ENCODE results near the gene SLC48A1.

SLC48A1 gene

DNA sequence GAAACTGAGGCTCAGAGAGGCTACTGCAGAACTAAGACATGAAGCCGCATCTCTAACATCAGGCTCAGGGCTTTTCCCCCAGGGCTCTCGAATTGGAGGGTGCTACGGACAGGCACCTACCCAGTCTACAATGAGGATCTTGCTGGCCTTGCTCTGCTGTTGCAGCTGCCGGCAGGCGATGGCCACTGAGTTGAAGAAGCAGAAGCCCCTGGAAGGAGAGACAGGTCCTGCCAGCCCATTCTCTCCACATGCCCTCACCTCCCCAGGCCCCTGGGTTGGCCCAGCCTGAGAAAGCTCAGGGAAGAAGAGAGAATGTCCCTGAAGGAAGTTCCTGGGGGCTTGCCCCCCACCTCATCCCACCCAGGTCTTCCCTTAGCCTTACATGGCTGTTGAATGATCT is 16.1 kb downstream of the SLC48A1 start:
- in situ Hi-C loops (cut with HindIII; ENCODE audit: low sequenced_read_pairs), result no loop called here

- in situ Hi-C loops (cut with HindIII; ENCODE audit: low sequenced_read_pairs), result no loop called here
These were observed 16.9 kb downstream of the SLC48A1 start for GRCh38 chr12:47789712-47790489.

- in situ Hi-C loops (cut with HindIII; ENCODE audit: low sequenced_read_pairs), result no loop called here
These were observed 17.8 kb downstream of the SLC48A1 start for GRCh38 chr12:47790676-47791350.

GRCh38 chr12:47791351-47791746 is 18.3 kb downstream of the SLC48A1 start:
- in situ Hi-C loops (cut with HindIII; ENCODE audit: low sequenced_read_pairs), result no loop called here

DNA sequence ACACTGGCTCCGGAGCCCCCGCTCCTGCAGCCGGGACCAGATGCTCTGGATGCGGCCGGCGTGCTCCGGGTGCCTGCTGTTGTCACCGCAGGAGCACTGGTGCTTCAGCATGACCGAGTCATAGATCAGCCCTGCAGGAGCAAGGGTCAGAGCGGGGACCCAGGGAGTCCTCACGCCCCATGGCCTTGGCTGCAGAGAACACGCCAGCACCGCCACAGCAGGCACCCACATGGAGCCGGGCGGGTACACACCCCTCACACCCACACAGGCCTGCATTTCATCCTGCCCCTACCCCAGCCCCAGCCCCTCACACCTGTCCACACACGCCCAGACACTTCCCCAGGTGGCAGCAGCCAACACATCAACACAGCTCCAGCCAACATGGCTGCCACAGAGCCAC is 18.8 kb downstream of the SLC48A1 start:
- in situ Hi-C loops (cut with HindIII; ENCODE audit: low sequenced_read_pairs), result no loop called here

DNA sequence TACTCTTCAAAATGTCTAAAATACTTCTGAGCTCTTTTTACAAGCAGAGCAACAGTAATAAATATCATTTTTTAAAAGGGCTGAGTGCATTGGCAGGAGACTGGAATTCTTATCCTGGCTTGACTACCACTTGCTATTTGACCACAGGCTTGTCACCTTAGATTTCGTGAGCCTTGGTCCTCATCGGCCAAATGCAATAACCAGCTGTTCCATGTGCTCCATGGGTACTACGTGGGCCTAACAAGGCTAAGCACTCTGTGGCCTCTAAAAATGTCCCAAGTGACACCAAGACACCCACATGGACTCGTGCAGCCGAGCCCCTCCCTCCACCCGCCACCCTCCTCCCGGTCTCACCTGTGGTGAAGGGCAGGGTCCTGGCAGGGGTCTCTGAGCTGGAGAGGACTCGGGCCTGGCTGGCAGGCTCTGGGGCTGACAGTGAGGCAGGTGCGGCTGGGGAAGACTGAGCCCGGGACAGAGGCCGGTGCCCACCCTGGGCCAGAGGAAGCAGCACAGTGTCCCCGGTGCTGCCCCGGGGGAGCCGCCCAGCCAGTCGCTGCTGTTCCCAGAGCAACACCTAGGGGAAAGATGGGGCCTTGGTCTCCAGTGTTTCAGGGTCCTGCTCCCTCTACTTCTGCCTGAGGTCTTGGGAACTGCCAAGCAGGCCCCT is 20.1 kb downstream of the SLC48A1 start:
- in situ Hi-C loops (cut with HindIII; ENCODE audit: low sequenced_read_pairs), result no loop called here

GRCh38 chr12:47794679-47795078 is 21.6 kb downstream of the SLC48A1 start:
- in situ Hi-C loops (cut with HindIII; ENCODE audit: low sequenced_read_pairs), result no loop called here

DNA sequence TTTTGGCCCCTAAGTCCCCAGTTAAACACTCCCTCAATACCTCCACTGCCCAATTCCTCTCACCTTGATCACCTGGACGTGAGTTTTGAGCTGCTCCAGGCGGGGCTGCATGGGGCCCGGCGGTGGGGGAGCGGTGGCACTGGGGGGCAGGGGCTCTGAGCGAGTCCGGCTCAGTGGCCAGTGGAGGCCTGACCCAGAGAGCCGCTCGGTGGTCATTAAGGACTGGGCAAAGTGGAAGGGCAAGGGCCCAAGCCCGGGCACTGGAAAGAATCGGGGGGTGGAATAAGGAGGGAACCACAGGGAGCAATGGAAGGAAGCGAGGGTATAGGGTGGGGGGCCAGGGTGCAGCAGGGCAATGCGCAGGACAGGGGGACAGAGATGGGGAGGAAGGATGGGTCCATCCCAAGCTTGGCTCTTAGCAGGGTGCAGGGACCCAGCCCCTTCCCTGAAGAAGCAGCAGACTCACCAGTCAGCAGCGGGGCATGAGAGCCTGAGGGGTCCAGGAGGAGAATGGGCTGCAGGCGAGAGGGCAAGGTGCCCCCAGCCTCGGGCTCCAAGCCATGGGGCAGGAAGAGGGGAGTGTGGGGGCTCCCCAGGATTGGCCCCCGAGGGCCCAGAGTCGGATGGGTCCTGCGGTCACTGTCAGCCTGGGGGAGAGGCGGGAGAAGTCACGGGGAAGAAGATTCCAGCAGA is 22.2 kb downstream of the SLC48A1 start:
- in situ Hi-C loops (cut with HindIII; ENCODE audit: low sequenced_read_pairs), result no loop called here

GRCh38 chr12:47795814-47796411 is 22.9 kb downstream of the SLC48A1 start:
- in situ Hi-C loops (cut with HindIII; ENCODE audit: low sequenced_read_pairs), result no loop called here

DNA sequence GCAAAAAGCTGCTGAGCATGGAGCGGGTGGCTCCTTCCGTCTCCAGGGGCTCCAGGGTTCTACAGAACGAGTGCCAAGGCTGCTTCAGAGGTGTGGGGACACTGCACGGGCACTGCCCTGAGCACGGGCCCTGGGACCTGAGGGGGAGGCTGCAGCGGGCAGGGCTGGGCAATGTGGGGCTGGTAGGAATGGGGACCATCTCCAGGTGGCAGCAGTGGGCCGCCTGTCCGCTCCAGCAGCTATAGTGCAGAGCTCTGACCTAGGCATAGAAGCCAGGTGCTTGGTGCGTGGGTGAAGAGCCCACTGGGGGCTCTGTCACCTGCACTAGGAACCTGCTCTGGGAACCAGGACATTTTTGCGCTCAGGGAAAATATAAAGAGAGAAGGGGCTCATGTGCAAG is 24.4 kb downstream of the SLC48A1 start:
- in situ Hi-C loops (cut with HindIII; ENCODE audit: low sequenced_read_pairs), result no loop called here

DNA sequence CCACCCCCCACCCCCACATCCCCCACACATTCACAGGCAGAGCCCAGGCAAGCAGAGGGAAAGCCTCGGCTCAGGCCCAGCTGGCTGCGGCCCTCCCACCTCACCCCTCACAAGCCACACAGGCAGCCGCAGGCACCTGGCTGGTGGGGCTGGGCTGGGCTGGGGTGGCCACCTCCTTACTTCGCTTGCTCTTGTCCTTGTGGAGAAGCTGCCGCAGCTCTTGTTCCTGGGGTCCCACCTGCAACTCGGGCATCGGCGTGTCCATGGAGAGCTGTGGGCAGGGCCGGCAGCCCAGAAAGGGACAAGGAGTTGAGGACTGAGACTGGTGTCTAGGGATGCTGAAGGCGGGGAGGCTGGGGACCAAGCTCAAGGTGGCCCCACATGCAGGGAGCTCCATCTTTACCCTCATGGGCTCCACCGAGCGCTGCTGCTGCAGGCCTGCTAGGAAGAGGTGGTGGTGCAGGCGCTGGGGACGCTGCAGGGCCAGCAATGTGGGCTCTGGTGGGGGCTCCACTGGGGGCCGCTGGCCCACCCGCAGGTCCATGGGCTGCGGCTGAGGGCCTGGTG is 25.4 kb downstream of the SLC48A1 start:
- in situ Hi-C loops (cut with HindIII; ENCODE audit: low sequenced_read_pairs), result no loop called here

GRCh38 chr12:47799357-47799955 is 26.4 kb downstream of the SLC48A1 start:
- in situ Hi-C loops (cut with HindIII; ENCODE audit: low sequenced_read_pairs), result no loop called here

DNA sequence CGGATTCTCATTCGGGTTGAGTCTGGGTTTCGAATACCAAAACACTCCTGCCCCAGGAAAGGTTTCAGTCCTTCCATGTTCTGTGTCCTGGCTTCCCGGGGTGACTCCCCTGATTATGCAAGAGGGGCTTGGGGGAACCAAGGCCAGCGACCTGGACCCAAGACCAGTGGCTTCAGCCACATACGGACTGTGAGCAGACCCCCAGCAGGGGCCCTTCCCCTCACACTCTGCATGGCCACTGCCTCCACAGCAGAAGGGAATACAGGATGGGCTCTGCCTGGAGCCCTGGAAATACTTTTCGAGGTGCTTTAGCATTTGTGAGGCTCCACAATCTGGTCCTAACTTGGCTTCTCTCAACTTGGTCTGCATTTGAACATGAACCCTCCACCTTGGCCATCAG is 27.5 kb downstream of the SLC48A1 start:
- in situ Hi-C loops (cut with HindIII; ENCODE audit: low sequenced_read_pairs), result no loop called here

GRCh38 chr12:47801170-47801903 is 28.3 kb downstream of the SLC48A1 start:
- in situ Hi-C loops (cut with HindIII; ENCODE audit: low sequenced_read_pairs), result no loop called here

- in situ Hi-C loops (cut with HindIII; ENCODE audit: low sequenced_read_pairs), result no loop called here
These were observed 28.8 kb downstream of the SLC48A1 start for GRCh38 chr12:47801904-47802246.

DNA sequence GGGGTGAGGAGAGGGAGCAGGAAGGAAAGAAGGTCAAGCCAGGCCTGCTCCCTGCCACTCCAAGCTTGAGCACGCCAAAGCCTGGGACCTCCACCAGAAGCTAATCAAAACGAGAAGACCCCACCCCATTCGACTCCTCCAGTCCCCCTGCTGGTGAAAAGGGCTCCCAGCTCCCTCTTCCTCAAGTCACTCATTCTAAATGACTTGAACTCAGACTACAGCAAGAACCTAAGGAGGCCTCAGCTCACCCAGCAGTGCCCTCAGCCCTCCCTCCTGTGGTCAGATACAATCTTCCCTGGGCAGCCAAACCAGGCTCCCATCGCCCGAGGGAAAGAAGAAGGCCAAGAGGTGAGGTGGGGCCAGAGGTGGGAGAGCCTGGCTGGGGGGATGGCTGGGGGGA is 29.3 kb downstream of the SLC48A1 start:
- in situ Hi-C loops (cut with HindIII; ENCODE audit: low sequenced_read_pairs), result no loop called here

GRCh38 chr12:47803191-47803875 is 30.3 kb downstream of the SLC48A1 start:
- in situ Hi-C loops (cut with HindIII; ENCODE audit: low sequenced_read_pairs), result no loop called here

DNA sequence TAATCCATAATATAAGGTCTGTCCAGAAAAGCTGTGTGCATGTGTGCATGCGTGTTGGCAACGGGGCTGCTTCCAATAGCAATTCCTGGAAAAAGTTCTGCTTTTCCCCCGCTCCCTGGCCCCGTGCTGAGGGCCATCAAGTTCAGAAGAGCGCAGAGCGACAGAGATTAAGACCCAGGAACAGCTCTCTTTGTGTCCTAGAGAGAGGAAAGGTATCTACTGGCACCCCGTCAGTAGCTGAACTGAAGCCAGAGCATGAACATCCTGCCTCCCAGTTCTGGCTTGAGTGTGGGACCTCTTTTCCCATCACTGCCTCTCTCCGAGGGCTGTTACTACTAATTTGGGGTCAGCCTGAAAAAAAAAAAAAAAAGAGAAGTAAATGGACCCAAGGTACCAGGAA is 31.1 kb downstream of the SLC48A1 start:
- in situ Hi-C loops (cut with HindIII; ENCODE audit: low sequenced_read_pairs), result no loop called here

GRCh38 chr12:47805417-47805816 is 32.4 kb downstream of the SLC48A1 start:
- in situ Hi-C loops (cut with HindIII; ENCODE audit: low sequenced_read_pairs), result no loop called here
